SJSA1 (cell line): ENCODE measurements around the gene PTK7. TPM values are rescaled to one million over a fixed set of nuclear protein-coding genes. Genes with fewer than 3 reads are reported as not detected.
"Not testable (repeated sequence)": the region's sequence is repeated elsewhere in the genome, so short reads cannot be mapped to it uniquely, and the experiment has no call there.

ENCODE experiments used
- DNase-seq, 2 experiments: peaks; one replicate each; pipeline ENCODE4 v3.0.0-alpha.2; 2015 to 2020; ENCODE audit warnings: low spot score in 2 of 2, low read depth in 1 of 2
- H3K27ac ChIP-seq: fragments of 250-450 bp; sonication (Bioruptor Pico); 2 replicates; pipeline ENCODE4 v1.5.1; 2020; ENCODE audit warnings: mild to moderate bottlenecking, moderate library complexity
- H3K27me3 ChIP-seq: fragments of 250-450 bp; sonication (Bioruptor Pico); replicated peaks from 2 replicates; pipeline ENCODE4 v1.5.1; 2020; ENCODE audit warnings: mild to moderate bottlenecking, moderate library complexity
- H3K36me3 ChIP-seq: fragments of 250-450 bp; sonication (Bioruptor Pico); 2 replicates; pipeline ENCODE4 v1.5.1; 2020; ENCODE audit warnings: mild to moderate bottlenecking
- H3K4me1 ChIP-seq: fragments of 250-450 bp; sonication (Bioruptor Pico); replicated peaks from 2 replicates; pipeline ENCODE4 v1.6.1; 2021; ENCODE audit warnings: mild to moderate bottlenecking
- H3K4me3 ChIP-seq: fragments of 250-450 bp; sonication (Bioruptor Pico); 2 replicates; pipeline ENCODE4 v1.5.1; 2020; ENCODE audit warnings: mild to moderate bottlenecking
- H3K9me3 ChIP-seq: fragments of 250-450 bp; sonication (Bioruptor Pico); replicated peaks from 2 replicates; pipeline ENCODE4 v1.5.1; 2020; ENCODE audit warnings: mild to moderate bottlenecking
- total RNA-seq: library from RNA; depleted of rRNA; stranded (reverse); fragments of >200 nt; shearing (Covaris generic); gene quantifications from 2 replicates; pipeline ENCODE4 v1.2.3, GENCODE V29; 2014

The PTK7 gene
- total RNA-seq, 1 experiment from 2014 or later, result 87.0 TPM

DNA sequence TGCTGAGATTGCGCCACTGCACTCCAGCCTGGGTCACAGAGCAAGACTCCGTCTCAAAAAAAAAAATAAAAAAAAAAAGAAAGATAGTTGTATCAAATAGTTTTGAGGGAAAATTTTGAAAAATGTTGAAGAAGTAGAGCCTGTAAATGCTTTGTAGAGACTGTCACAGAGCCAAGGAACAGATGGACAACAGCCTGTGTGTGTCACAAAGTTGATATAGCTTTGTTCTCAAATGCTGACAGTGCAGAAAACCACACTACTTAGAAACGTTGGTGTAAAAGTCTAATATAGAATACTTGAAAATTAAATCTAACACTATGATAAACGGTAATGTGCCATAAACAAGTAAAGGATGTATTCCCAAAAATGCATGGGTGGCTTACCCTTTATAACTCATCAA is 25.4 kb downstream of the PTK7 start:
- H3K36me3 ChIP-seq, result no peaks in the 10 kb centered on the region
- no peaks in the 10 kb centered on the region for H3K27me3 ChIP-seq
- no peak overlapping the region for H3K4me3 ChIP-seq
- peaks cover 9% of the 10 kb centered on the region for H3K4me1 ChIP-seq
- H3K9me3 ChIP-seq, result no peaks in the 10 kb centered on the region
- no peak overlapping the region for H3K27ac ChIP-seq
- no peak for DNase-seq

DNA sequence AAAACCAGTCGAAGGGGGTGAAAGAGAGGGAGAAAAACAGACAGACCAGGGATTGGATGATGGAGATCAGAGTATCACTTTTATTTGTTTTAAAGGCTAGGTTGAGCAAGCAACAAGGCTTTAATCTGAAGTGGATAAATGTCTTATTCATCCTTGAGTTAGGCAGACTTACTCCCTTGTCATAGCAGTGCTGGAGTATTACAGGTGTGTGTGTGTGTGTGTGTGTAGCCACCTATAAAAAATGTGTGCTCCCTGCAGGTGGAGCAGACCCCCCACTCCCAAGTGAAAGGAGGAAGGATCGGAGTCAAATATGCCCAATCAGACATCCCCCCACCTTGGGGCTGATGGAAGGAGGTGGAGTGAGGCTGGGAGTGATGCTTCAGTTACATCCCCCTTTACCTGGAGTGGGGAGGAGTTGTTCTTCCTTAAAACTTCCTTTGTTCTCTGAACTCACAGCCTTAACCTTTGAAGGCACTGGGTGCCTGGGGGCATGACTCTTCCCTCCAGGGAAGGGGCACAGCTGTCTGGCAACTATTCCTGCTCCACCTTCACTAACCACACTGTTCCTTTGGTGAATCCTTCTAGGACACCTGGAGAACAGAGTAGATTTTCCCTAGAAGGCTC is 27.3 kb downstream of the PTK7 start:
- Histone ChIP-seq H3K4me1 (no peaks in the 10 kb centered on the region), H3K27me3 (no peaks in the 10 kb centered on the region), H3K36me3 (no peaks in the 10 kb centered on the region), H3K27ac (no peak overlapping the region), H3K9me3 (no peaks in the 10 kb centered on the region), H3K4me3 (no peak overlapping the region)
- no peak for DNase-seq

DNA sequence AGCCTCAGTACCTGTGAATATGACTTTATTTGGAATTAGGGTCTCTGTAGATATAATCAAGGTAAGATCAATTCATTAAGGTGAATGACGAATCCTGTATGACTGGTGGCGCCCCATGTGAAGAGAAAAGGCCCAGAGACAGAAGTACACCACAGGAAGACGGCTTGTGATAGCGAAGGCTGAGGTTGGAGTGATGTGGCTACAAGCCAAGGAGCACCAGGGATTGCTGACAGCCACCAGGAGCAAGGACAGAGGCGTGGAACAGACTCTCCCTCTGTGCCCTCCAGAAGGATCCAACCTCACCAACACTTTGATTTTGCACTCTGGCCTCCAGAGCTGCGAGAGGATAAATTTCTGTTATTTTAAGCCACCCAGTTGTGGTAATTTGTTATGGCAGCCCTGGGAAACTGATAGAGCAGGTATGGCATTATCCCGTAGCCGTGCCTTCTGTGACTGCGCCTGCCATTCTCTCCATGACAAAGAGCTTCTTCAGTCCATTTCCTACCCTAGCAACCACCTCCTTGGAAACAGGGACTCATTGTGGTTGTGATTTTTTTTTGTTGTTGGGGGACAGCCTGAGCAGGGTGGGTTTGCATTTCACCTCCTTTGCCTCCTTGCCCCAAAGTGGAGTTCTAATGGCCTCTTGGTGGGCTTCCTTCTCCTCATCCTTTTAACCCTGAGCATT is 29.6 kb downstream of the PTK7 start:
- Histone ChIP-seq H3K36me3 (no peaks in the 10 kb centered on the region), H3K4me1 (no peaks in the 10 kb centered on the region), H3K4me3 (no peak overlapping the region), H3K9me3 (no peaks in the 10 kb centered on the region), H3K27me3 (no peaks in the 10 kb centered on the region), H3K27ac (no peak overlapping the region)
- no peak for DNase-seq

DNA sequence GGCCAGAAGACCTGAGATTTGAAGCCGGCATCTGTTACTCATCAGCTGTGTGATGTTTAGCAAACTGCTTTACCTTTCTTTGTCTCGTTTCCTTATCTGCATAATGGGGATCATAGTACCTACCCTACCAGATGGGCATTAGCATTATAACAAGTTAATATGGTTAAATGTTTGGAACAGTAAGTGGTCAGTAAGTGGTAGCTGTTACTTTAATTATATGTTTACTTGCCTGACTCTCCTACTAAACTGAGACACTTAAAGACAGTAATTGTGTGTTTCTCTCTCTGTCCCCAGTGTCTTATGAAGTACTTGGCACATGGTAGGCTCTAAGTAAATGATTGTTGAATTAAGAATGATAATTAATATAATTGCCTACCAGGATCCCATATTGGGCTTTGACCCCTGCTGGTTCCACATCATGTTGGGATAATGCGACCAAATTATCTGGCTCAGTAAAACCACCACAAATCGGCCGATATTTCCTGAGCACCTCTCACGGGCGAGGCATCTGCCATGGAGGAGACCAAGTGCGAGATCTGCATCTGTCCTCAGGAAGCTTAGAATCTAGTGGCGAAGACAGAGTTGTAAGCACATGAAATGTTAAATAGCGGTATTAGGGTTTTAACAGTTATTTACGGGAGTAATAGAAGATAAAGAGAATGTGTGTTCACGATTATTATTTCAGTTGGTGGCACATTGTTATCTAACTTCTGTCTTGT is 31.4 kb downstream of the PTK7 start:
- Histone ChIP-seq H3K9me3 (no peaks in the 10 kb centered on the region), H3K27me3 (no peaks in the 10 kb centered on the region)

GRCh38 chr6:43113431-43114260 is 37.5 kb downstream of the PTK7 start:
- H3K27ac ChIP-seq, result no peak overlapping the region
- H3K9me3 ChIP-seq, result no peaks in the 10 kb centered on the region
- peaks cover 8% of the 10 kb centered on the region for H3K4me1 ChIP-seq
- DNase-seq, result no peak
- H3K36me3 ChIP-seq, result no peaks in the 10 kb centered on the region
- H3K4me3 ChIP-seq, result no peak overlapping the region
- H3K27me3 ChIP-seq, result no peaks in the 10 kb centered on the region

More for the DNA sequence above, 31.4 kb downstream of the PTK7 start:
- Histone ChIP-seq H3K27ac (no peak overlapping the region), H3K4me3 (no peak overlapping the region), H3K36me3 (no peaks in the 10 kb centered on the region), H3K4me1 (no peaks in the 10 kb centered on the region)
- DNase-seq, result no peak

GRCh38 chr6:43115365-43115764 is 39.3 kb downstream of the PTK7 start:
- H3K36me3 ChIP-seq, result no peaks in the 10 kb centered on the region
- H3K27me3 ChIP-seq, result no peaks in the 10 kb centered on the region
- no peak overlapping the region for H3K27ac ChIP-seq
- H3K9me3 ChIP-seq, result no peaks in the 10 kb centered on the region
- no peak for DNase-seq
- H3K4me3 ChIP-seq, result no peak overlapping the region
- peaks cover 11% of the 10 kb centered on the region for H3K4me1 ChIP-seq

- not testable (repeated sequence) for DNase-seq, H3K27me3 ChIP-seq, H3K9me3 ChIP-seq, H3K27ac ChIP-seq, H3K4me3 ChIP-seq, H3K36me3 ChIP-seq
- peaks cover 32% of the 10 kb centered on the region for H3K4me1 ChIP-seq
Measured at GRCh38 chr6:43117466-43117865, 41.4 kb downstream of the PTK7 start.

GRCh38 chr6:43119482-43119881 is 43.4 kb downstream of the PTK7 start:
- H3K4me1 ChIP-seq, result peaks cover 36% of the 10 kb centered on the region
- no peak overlapping the region for H3K4me3 ChIP-seq
- no peaks in the 10 kb centered on the region for H3K9me3 ChIP-seq
- no peaks in the 10 kb centered on the region for H3K36me3 ChIP-seq
- no peak overlapping the region for H3K27ac ChIP-seq
- DNase-seq, result no peak
- H3K27me3 ChIP-seq, result no peaks in the 10 kb centered on the region

DNA sequence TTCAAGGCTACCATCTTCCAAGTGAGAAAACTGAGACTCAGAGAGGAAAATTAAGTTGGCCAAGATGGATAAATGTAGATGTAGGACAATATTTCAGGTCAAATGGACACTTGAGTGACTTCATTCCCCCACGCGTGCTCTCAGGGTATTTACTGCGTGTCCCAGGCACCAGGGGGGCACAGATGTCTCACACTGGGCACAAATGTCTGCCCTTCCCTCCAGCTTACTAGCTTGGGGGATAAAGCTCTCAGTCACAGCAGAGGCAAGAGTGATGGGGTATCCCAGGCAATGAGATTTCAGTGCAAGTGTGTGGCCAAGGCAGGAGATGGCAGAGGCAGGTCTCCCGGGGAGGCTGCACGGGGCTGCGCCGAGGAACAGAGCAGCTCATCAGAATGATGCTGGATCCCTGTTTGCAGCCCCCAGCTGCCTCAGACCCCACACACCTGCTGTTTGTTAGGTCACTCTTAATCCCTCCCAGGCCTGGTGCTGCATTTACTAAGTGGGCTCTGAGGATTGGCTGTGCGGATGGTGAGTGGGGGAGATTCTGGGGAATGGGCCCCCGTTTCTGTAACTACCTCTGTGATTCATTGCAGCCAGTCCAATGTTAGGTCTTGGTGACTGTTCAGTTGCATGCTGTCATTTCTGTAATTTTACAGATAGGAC is 44.1 kb downstream of the PTK7 start:
- H3K4me1 ChIP-seq, result peaks cover 36% of the 10 kb centered on the region

DNA sequence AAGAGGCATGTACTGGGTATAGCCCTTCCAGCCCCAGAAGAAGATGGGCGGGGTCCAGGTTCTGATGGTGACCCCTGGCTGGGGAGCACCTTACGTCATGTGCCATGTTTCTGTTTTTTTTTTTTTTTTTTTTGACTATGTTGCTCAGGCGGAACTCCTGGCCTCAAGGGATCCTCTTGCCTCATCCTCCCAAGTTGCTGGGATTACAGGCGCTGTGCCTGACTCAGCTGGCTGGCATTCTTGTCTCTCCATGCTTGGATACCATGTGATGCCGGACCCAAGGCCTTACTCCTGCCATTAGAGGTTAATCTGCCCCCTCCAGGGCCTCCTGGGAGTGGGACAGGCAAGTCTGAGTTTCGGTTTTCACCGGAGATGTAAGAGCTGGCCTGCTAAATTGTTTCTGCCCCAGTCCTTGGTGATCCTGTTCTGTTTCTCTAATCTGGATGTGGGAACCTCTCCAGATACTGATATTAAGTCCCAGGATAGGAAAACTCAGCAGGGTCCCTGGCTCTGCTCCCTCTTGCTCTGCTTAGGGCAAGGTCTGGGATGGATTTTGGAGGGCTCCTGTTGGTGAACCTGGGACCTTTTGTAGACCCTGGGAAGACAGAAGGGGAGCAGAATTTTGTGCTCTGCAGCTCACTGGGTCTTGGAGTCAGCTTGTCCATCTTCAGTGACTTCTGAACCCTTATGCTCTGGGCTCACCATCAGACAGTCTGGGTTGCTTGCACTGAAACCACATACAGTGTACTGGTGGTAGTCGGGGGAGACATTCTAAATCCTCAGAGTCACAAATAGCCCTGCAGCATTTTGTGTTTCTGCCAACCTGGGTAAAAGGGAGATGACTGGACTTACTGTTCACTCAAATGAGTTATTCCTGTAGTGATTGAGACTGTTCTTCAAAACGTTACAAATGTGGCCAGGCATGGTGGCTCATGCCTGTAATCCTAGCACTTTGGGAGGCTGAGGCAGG is 45.1 kb downstream of the PTK7 start:
- H3K9me3 ChIP-seq, result no peaks in the 10 kb centered on the region
- peak; percentile 83 to 93 for DNase-seq
- no peaks in the 10 kb centered on the region for H3K36me3 ChIP-seq
- no peaks in the 10 kb centered on the region for H3K27me3 ChIP-seq
- H3K4me3 ChIP-seq, result no peak overlapping the region
- peak overlapping the region; percentile 79 for H3K27ac ChIP-seq
- H3K4me1 ChIP-seq, result peaks cover 40% of the 10 kb centered on the region

More for the DNA sequence above, 44.1 kb downstream of the PTK7 start:
- DNase-seq, result no peak
- H3K36me3 ChIP-seq, result no peaks in the 10 kb centered on the region
- peak overlapping the region; percentile 79; the same call in 1 of the 2 replicates for H3K27ac ChIP-seq
- no peaks in the 10 kb centered on the region for H3K9me3 ChIP-seq
- H3K27me3 ChIP-seq, result no peaks in the 10 kb centered on the region
- H3K4me3 ChIP-seq, result no peak overlapping the region

- Histone ChIP-seq H3K4me3 (no peak overlapping the region), H3K9me3 (no peaks in the 10 kb centered on the region), H3K27me3 (no peaks in the 10 kb centered on the region), H3K36me3 (no peaks in the 10 kb centered on the region), H3K27ac (peak overlapping the region; percentile 79; the same call in 1 of the 2 replicates), H3K4me1 (peaks cover 40% of the 10 kb centered on the region)
- no peak for DNase-seq
Measured at GRCh38 chr6:43122146-43122545, 46.0 kb downstream of the PTK7 start.
